ENCODE data around the gene SNCA.

Gene SNCA

DNA sequence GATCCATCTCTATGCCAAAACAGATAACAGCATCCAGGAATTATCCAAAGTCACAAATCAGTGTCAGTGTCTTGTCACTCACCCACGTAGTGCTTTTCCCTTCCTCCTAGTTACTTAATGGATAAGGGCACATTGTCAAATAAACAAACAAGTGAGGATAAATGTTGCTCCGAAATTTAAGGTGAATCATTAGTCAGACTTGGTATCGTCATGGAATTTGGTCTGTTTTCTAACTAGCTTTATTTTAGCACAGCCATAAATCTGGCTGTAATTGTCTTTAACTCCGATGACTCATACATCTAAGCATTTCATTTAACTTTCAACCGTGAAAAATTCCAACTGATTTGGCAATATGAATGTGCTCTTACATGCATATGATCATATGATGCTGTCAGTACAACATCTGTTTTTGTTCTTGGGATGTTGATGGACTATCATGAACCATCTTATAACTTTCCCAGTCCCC, 83.3 kb downstream of the SNCA start:
- DNase-seq (ENCODE audit: low spot score) = no peak

DNA sequence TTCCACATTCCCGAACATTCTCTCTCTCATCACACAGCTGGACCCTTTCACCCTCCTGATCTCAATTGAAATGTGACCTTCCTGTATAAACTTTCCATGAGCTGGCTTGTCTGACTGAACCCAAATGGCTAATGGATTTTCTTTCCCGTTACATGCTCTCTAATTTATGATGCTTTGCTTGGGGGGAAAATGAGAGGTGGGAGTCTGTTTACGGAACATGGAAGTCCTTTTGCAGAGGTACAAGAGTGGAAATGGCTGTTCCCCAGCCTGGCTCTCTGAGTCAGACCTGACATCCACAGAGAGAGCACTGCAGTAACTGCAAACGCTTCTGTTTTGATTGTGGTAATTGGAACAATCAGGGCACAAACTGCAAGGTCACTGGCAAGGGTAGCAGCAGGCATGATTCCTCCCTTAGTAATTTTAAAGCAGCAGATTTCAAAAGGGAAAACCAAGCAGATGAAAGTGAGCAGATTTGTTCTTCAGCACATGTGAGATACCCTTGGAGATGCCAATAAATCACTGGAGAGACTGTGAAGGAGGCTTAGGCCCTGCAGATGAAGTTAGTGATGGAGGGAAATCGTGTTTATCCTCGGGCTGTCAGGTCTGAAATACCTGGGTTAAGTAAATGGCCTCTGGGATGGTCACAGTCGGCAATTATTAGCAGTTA, 83.9 kb downstream of the SNCA start:
- DNase-seq (ENCODE audit: low spot score) = no peak

DNA sequence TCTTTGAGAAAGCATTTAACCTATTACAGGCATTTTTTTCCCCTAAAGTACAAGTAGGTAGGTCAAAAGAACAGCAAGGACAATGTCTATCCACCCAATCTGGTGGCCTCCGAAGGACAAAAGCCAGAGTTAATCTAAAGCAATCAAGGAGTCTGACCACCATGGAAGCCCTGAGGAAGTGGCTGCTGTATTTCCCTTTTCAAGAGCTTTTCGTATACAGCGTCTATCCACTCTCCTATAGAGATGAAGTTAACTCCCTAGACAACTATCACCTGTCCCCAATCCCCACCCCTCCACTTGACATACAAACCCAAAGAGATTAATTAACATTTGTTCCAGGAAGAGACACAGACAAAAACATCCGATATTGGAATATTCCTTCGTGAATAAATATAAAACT, 85.5 kb downstream of the SNCA start:
- DNase-seq (ENCODE audit: low spot score) = no peak

DNA sequence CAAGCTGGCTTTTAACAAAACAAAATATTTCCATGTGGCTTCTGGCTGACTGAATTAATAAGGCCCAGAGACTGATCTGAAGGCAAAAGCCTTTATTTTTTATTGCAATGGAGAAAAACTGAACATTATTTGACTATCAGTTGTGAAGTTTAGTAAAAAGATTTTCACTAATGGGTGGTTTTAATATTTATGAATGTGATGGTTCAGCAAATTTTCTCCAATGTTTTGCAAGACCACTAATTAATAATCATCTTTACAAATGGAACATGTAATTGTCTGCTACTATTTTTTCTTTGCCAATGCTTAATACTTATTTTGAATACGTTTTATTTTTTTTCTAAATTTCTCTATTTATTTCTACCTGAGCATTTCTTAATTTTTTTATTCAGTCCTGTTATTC, 90.6 kb downstream of the SNCA start:
- DNase-seq (ENCODE audit: low spot score) = no peak

DNA sequence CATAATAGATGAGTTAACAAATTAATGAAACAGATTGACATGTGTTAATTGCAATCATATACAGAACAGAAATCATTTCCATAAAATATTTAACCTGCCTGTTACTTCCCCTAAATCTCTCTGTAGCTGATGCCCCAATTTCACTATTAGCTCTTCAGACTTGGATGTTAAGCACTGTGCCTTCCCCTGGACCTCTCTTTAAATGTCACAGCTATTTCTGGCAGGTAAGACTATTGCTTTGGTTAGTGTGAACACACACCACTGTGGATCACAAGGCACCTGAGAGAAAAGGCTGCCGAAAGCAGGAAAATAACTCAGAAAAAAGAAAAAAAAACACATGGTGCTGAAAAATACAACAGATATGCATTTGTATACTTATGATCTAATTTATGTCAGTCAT, 91.3 kb downstream of the SNCA start:
- no peak for DNase-seq (ENCODE audit: low spot score)

DNA sequence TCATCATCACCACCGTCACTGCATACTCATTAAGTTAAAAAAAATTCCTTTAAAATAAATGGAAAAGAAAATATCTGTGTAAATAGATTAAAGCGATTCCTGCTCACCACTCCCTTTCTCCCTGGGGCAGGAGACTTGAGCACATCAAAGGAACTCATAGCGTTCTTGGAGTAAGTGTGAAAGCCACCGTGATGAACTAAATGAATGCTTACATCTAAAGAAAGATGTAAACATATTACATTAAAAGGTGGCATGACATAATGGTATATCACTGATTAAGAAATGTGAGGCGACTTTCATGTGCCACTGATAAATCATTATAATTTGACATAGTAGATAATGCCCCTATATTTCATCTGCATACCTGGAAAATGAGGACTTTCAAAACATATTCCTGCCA, 92.0 kb downstream of the SNCA start:
- no peak for DNase-seq (ENCODE audit: low spot score)

DNA sequence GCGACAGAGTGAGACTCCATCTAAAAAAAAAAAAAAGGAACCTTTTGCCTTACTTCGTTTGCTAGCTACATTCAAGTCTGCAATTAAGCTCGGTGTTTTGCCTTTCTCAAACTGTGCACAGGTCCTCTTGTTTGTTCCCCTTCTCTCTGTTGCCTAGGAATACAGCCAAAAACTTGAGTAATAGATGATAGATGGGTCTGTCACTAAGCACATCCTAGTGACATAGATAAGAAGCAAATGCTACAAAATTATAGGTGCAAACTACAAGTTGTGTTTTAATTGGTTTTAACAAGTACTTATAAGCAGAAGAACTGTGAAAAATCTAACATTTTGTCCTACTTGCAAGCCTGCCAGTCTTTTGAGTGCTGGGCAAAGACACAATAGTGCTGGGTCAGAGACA, 95.2 kb downstream of the SNCA start:
- no peak for DNase-seq (ENCODE audit: low spot score)

DNA sequence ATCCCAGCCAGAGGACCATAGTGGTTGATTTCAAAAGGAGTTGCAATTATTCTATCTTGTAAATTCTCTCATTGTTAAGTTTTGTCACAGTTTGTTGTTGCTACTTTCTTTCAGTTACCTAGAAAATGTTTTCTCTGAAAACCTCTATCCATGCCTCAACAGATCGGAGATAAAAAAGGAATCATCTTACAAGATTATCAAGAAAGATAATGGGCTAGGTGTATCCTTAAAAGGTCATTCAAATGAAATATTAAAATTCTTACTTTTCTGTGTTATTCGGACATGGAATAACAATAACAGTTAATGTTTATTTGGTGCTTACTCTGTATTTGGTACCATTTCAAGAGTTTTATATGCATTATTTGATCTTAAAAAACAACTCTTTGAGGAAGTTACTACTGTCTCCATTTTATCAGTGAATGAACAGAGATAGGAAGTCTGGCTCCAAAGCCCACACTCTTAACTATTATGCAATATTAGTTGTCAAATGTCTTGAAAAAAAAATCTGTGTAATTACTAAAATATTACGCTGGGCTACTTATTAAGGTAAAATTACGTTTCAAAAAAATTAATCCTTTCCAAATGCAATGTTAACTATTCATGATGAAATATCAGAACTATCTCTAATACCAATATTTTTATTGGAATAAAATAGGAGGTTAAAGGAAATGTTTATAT, 97.5 kb downstream of the SNCA start:
- DNase-seq (ENCODE audit: low spot score) = no peak

DNA sequence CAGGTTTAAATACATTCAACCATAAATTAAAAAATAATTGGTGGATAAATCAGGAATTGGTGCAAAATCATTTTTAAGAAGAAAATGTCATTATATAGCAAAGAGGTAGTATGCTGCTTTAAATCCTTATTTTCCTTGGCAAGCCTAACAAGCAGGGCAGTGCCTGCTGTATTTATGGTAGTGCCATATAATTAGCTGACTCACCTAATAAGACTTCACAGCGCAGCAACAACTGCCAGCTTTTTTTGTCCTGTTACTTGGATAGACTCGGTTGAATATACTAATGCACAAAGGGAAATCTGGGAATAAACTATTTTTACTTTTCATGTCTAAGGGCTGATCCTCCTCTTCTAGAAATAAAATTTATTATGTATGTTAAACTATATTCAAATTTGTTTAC, 99.1 kb downstream of the SNCA start:
- DNase-seq (ENCODE audit: low spot score) = no peak

DNA sequence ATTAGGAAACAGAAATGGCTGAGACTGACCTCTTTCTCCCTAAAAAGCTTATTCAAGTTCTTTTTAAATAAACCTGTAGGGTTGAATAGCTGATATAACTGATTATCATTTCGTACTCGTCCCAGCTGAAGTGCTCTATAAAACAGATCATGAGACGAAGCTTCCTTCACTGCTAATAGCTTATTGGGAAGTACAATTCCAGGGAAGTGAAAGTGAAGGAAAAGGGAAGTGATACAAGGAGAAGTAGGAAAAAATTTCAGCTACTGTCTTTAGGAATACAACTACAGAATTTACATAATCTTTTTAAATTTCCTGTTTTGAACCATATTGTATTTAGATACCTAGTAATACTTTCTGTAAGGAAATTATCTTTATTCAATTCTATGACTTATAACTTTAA, 103.0 kb downstream of the SNCA start:
- no peak for DNase-seq (ENCODE audit: low spot score)

DNA sequence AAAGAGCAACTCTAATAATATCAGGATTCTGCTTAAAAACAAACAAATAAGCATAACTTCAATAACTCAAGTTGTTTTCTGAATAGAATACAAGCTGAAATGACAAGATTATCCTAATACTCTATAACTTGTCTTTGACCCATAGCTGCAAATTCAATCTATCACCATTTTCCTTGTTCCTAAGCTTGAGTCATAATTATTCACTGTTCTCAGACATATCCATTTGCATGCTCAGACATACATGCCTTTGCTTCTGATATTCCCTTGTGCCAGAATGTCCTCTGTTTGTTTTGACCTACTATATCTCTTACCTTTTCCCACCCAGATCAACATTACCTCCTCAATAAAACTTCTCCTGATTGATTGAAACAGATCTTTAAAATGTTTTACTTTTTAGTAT, 109.7 kb downstream of the SNCA start:
- DNase-seq (ENCODE audit: low spot score) = no peak

DNA sequence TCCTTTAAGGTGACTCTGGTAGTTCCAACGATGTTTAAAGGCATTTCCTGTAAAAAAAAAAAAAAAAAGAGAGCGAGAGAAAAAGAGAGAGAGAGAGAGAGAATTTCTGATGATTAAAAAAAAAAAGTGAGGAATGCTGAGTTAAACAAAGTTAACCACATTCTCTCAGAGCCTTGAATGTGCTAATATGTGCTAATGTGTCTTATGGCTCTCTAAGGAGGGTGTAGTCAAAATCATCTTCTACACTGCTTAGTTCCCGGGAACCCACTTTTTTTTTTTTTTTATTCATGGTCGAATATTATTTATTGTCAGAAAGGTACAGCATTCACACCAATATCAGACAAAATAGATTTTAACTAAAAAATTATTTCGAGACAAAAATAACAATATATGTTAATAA, 111.7 kb downstream of the SNCA start:
- DNase-seq (ENCODE audit: low spot score) = no peak

DNA sequence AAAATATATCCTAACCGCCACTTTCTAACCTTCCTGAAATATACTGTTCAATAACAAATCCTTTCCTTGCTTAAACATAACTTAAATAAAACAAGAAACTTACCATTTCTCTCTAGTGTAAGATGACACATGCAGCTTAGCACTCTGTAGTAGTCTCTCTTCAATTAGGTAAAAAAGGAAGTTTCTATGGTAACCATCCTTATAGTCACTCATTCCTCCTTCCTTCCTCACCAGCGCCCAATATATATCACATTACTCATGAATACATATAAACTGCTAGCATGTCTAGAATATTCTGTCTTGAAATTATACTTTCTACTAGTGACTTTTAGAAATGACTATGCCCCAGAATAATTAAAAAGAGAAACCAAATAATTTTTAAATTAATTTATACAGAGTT, 112.2 kb downstream of the SNCA start:
- no peak for DNase-seq (ENCODE audit: low spot score)

DNA sequence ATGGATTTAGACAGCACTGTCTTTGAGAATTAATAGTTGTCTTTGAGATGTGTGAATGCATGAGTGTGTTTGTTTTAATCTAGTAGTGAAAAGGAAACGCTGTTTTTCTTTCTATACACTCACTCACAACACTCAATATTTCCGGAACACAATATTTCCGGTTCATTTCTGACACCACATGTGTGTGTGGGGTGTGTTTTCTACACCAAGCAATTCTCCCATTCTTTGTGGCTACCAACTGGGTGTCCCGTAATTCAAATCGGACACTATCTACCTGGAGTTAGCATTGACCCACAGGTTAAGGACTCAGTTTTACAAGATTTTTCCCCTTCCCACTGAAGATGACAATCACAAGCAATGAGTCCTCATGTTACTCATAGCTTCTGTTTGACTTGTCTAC, 113.9 kb downstream of the SNCA start:
- no peak for DNase-seq (ENCODE audit: low spot score)

DNA sequence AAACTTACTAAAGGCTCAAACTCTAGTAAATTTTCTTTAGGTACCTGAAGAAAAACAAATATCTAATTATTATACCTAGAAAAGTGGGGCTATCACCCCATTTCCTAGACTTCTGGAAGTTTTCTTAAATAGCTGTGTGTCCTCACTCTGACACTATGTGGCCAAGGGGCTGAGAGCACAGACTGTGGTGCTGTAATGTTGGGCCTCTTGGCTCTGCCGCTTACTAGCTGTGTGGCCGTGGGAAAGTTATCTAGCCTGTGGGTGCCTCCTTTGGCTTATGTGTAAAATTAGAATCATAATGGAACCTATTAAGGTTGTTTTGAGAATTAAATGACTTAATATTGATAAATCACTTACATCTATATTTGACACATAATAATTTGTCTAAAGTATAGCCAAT, 114.4 kb downstream of the SNCA start:
- DNase-seq (ENCODE audit: low spot score) = no peak

DNA sequence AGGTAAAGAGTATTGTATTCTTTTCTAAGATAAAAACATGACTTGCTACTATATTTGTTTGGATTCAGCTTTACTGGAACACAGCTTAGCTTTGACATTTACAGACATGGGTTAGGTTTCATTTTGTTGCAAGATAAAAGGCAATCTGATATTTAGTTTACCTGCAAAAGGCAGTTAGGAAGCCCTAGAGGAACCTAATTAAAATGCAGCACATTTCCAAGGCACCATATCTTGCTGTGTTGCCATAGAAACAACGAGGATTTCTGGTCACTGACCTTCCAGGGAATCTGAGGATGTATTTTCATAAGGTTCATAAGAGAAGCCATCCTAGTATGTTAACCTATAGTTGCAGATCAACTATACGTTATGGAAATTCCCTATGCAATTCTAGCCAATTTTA, 116.0 kb downstream of the SNCA start:
- DNase-seq (ENCODE audit: low spot score) = no peak

DNA sequence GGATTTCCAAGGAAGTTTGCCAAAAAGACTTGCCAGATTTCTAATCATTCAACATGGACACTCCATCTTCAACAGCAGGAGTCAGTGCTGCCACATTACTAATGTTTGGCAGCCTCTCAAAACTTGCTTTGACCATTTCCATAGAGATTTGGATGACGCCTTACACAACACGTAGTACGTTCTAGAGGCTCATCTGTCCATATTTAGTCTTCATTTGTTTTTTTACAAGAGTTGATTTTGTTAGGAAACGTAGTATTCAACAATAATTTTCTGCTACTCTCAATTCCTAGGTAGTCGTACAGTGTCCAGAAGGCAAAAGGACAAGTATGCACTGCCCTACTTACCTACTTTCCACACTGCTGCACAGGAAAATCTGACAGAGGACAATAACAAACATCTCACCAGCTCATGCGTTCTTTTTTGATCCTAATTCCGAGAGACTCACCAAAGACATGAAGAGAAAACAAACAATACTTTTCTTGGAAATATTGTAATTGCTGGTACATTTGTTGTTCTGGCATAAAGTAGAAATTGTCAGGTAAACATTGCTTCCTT, 117.3 kb downstream of the SNCA start:
- no peak for DNase-seq (ENCODE audit: low spot score)

DNA sequence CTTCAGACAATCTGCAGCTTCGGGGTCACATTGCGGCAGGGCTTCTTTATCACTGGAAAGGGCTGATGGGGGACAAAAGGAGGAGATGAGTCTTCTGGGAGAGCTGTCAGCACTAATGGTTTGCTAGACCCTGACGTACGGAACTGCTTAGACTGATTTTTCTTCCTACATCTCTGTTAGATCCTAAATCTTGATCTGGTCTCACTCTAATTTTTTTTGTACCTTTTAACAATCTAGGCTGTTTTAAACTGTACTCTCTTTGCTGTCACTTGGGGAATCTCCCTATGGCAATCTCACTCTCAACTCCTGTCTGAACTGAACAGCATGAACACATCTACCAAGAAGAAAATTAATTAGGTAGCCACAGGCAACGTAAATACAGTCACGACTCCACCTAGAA, 120.1 kb downstream of the SNCA start:
- DNase-seq (ENCODE audit: low spot score) = no peak

DNA sequence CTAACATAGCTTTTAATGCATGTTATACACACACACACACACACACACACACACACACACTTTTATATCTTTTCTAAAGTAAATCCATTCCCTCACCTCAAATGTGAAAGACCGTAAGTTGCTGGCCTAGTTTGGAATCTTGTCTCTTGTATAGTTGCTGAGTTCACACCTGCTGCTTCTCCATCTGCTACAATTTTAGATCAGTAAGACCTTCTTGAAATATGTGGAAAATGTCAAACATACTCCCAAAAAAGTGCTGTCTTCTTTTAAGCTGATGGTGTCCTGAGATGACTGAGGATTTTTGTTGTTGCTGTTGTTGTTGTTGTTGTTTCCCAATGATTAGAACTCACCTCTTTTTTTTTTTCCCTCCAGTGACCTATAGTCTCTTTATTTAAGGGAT, 121.3 kb downstream of the SNCA start:
- no peak for DNase-seq (ENCODE audit: low spot score)

DNA sequence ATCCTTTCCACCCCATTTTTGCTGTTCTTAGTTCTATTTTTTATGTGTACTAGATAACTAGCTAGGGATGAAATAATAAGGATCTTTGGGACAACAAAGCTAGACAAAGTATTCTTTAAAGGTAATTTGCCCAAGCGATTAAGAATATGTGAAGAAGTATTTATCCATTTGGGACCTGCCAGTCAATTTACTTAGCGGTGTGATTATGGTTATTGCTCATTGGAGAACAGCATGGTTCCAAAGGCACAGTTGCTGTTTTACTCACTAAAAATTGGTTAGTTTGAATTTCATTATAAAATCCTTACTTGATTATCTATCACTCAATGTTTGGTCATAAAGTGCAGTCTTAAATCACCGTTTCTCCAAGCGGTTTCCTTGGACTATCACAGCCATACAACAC, 124.1 kb downstream of the SNCA start:
- no peak for DNase-seq (ENCODE audit: low spot score)

DNA sequence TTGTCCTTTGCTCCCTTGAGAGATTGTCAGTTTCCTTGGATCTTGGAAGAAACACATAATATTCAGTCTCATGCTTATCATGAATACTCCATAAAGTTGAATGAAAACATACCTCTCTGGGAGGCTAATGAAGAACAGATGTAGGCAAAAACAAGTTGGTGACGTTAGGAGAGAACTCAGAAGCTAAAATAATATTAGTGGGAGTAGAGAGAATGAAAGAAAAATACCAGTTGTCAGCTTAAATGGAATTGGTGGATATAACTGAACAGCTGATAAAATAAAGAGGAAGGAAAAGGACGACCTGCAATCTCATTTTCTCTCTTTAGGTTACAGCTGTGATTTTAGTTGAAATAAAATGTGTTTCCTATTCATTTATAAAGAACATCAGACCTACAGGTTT, 124.8 kb downstream of the SNCA start:
- DNase-seq (ENCODE audit: low spot score) = no peak

DNA sequence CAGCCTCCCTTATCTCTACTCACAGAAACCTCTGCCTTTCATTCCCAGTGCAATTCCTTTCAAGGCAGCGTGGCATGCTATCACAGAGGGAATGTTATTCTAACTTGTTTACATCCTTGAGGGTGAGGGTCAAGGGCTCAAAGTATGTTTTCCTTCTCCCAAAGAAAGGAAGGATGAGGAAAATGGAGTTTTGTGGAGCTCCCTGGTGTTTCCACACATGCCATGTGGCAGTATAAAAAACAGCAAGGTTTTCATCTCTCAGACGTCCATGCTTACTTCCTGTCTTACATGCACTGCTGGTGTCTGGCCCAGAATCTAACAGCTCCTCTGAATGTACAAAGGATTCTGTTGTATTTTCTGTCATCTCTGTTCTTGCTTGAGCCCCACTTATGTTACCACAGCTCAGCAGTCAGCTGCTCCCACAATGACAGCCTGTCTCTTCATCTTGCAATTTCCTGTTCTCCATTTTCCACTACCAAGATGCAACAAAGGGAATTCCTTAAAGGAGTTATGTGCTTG, 128.0 kb downstream of the SNCA start:
- DNase-seq (ENCODE audit: low spot score) = peak; percentile 85

DNA sequence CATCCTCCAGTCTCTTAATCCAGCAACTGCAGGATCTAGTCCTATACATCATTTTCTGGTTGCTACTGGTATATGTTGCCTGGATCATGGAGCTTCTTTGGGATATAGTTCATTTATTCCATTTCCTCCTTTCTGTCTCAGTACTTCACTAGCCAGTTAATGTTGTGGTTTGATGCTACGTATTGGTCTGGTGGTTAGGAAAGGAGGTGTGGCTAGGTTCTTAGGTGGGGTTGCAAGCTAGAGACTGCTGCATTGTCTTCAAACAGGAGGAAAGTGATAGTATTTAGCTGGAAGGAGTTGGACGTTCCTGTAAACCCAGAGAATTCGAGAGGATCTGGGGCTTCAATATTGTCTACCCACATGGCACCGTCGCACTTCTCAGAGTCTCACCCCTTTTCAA, 129.5 kb downstream of the SNCA start:
- DNase-seq (ENCODE audit: low spot score) = no peak
